HCT116 (cell line): ENCODE data around the gene NOD1. TPM values are rescaled to one million over a fixed set of nuclear protein-coding genes. Genes with fewer than 3 reads are reported as not detected.
A peak's percentile ranks its signal among the peaks of the same experiment; 100 is the strongest.

ENCODE experiments used
- ATAC-seq: fragments of 200-7000 bp; cut with Tn5 transposase; 2 replicates; pipeline ENCODE4 v1.9.1; 2020; ENCODE audit warnings: mild to moderate bottlenecking, moderate library complexity
- BruUV-seq: library from RNA; stranded (reverse); fragments of 400-500 nt; replicated peaks from 2 replicates; lab custom pipeline; 2021; lab: Mats Ljungman, UMichigan
- CTCF ChIA-PET: fragments of 300-600 bp; sonication (Branson Sonifier 250); formaldehyde crosslinking; loops from one replicate; lab custom pipeline; 2021; ENCODE audit warnings: antibody characterized with exemption; lab: Charles Lee
- POLR2A ChIA-PET: fragments of 300-600, 350-600 bp; sonication (Branson Sonifier 250); formaldehyde crosslinking; loops from one replicate; lab custom pipeline; 2021; ENCODE audit warnings: antibody characterized with exemption; lab: Charles Lee
- RAD21 ChIA-PET, 2 experiments: fragments of 300-600 bp; sonication (Branson Sonifier 250); formaldehyde crosslinking; loops; one replicate each; lab custom pipeline; 2023; ENCODE audit warnings: low total read pairs in 2 of 2; ENCODE audit not compliant: uncharacterized antibody in 2 of 2, unreplicated experiment in 2 of 2, low non-redundant PET in 1 of 2; lab: Charles Lee
- DNase-seq: peaks from one replicate; pipeline ENCODE4 v3.0.0-alpha.2; 2010; ENCODE audit warnings: low read depth, low spot score
- H2AFZ ChIP-seq: fragments of 200-600 bp; shearing (Covaris generic), sonication (generic); 2 replicates; pipeline ENCODE4 v1.6.1; 2017; ENCODE audit warnings: low read depth, mixed run types, mixed read lengths, antibody characterized with exemption, low read length; ENCODE audit not compliant: poor library complexity, severe bottlenecking
- H3K27ac ChIP-seq: 2 replicates; pipeline ENCODE4 v1.5.1; 2012; ENCODE audit warnings: low read depth, low read length
- H3K27me3 ChIP-seq: fragments of 200-600 bp; sonication (generic); 2 replicates; pipeline ENCODE4 v1.6.1; 2016; ENCODE audit warnings: mixed run types, low read length, mixed read lengths; ENCODE audit not compliant: insufficient read depth
- H3K36me3 ChIP-seq, 2 experiments: fragments of 200-500 bp in 1 of 2; fragments of 200-600 bp in 1 of 2; sonication (Bioruptor generic) in 1 of 2; sonication (generic) in 1 of 2; 2 replicates each; pipeline versions ENCODE4 v1.5.1 to v1.6.1; 2014 to 2016; ENCODE audit warnings: low read length in 2 of 2, inconsistent platforms in 1 of 2, mixed read lengths in 1 of 2, mixed run types in 1 of 2; ENCODE audit not compliant: insufficient read depth in 2 of 2, control insufficient read depth in 1 of 2
- H3K4me1 ChIP-seq, 2 experiments: fragments of 200-600 bp in 1 of 2; sonication (generic) in 1 of 2; 2 replicates each; pipeline versions ENCODE4 v1.5.1 to v1.6.1; 2012 to 2017; ENCODE audit warnings: low read length in 2 of 2, inconsistent platforms in 1 of 2, mild to moderate bottlenecking in 1 of 2, mixed read lengths in 1 of 2, mixed run types in 1 of 2, moderate library complexity in 1 of 2; ENCODE audit not compliant: insufficient read depth in 2 of 2, control insufficient read depth in 1 of 2
- H3K4me2 ChIP-seq: fragments of 200-600 bp; sonication (generic); 2 replicates; pipeline ENCODE4 v1.6.1; 2017; ENCODE audit warnings: mixed run types, low read length, mixed read lengths
- H3K4me3 ChIP-seq, 2 experiments: fragments of 200-600 bp in 1 of 2; sonication (generic) in 1 of 2; replicated peaks in 1 of 2; 2 replicates each; pipeline ENCODE4 v1.5.1; 2011 to 2016; ENCODE audit warnings: low read length in 2 of 2, control low read depth in 1 of 2, low read depth in 1 of 2, mild to moderate bottlenecking in 1 of 2, mixed read lengths in 1 of 2, mixed run types in 1 of 2
- H3K79me2 ChIP-seq: fragments of 200-600 bp; sonication (generic); 2 replicates; pipeline ENCODE4 v1.6.1; 2017; ENCODE audit warnings: mild to moderate bottlenecking, mixed run types, low read length, moderate library complexity, mixed read lengths; ENCODE audit not compliant: insufficient read depth
- H3K9ac ChIP-seq: fragments of 200-600 bp; sonication (generic); 2 replicates; pipeline ENCODE4 v1.6.1; 2016; ENCODE audit warnings: low read length, mixed read lengths
- H3K9me2 ChIP-seq: fragments of 200-600 bp; sonication (generic), shearing (Covaris generic); 2 replicates; pipeline ENCODE4 v1.6.1; 2017; ENCODE audit warnings: mixed run types, mild to moderate bottlenecking, moderate library complexity; ENCODE audit not compliant: insufficient read depth
- H3K9me3 ChIP-seq, 2 experiments: fragments of 200-500 bp in 1 of 2; fragments of 200-600 bp in 1 of 2; sonication (Bioruptor generic) in 1 of 2; sonication (generic) in 1 of 2; 2 replicates each; pipeline ENCODE4 v1.6.1; 2014 to 2017; ENCODE audit warnings: low read length in 2 of 2, mixed read lengths in 2 of 2, inconsistent platforms in 1 of 2, low read depth in 1 of 2, mild to moderate bottlenecking in 1 of 2, mixed run types in 1 of 2, moderate library complexity in 1 of 2; ENCODE audit not compliant: control insufficient read depth in 1 of 2, insufficient read depth in 1 of 2
- H4K20me1 ChIP-seq: fragments of 200-600 bp; sonication (generic), shearing (Covaris generic); 2 replicates; pipeline ENCODE4 v1.6.1; 2017; ENCODE audit warnings: mixed run types, mild to moderate bottlenecking, moderate library complexity; ENCODE audit not compliant: insufficient read depth
- JUND ChIP-seq: IDR thresholded peaks from 2 replicates; pipeline ENCODE4 v1.6.1; 2012
- MAX ChIP-seq: IDR thresholded peaks from 2 replicates; pipeline ENCODE4 v1.6.1; 2012
- POLR2AphosphoS5 ChIP-seq: IDR thresholded peaks from 2 replicates; pipeline ENCODE4 v1.6.1; 2011; ENCODE audit warnings: mild to moderate bottlenecking, low read depth, low read length, moderate library complexity
- RAD21 ChIP-seq: IDR thresholded peaks from 2 replicates; pipeline ENCODE4 v1.6.1; 2012; ENCODE audit warnings: low read depth, mild to moderate bottlenecking
- SRF ChIP-seq: IDR thresholded peaks from 2 replicates; pipeline ENCODE4 v1.6.1; 2012; ENCODE audit warnings: low read depth
- ZBTB33 ChIP-seq: IDR thresholded peaks from 2 replicates; pipeline ENCODE4 v1.6.1; 2011; ENCODE audit warnings: mild to moderate bottlenecking, low read length, moderate library complexity; ENCODE audit not compliant: insufficient replicate concordance; ENCODE audit errors: extremely low read depth
- ZFX ChIP-seq: fragments of 450-650 bp; IDR thresholded peaks from 2 replicates; pipeline ENCODE4 v1.6.1; 2017
- intact Hi-C: fragments of 100-400 bp; cut with micrococcal nuclease; formaldehyde crosslinking; loops from 2 replicates; pipeline ENCODE4 v1.10.0; 2022
- total RNA-seq: library from RNA; stranded (reverse); gene quantifications from one replicate; pipeline ENCODE4 v1.2.1, GENCODE V29; 2021; ENCODE audit not compliant: unreplicated experiment
- TF ChIP-seq, protein P1 (sequence below), 3 experiments: fragments of 200-600 bp in 1 of 3; sonication (generic) in 1 of 3; IDR thresholded peaks in 2 of 3; conservative IDR thresholded peaks in 1 of 3; 2 replicates each; pipeline ENCODE4 v1.5.1; 2012 to 2017; ENCODE audit warnings: low read depth in 2 of 3, low read length in 2 of 3, antibody characterized with exemption in 1 of 3, borderline replicate concordance in 1 of 3, control low read depth in 1 of 3, mild to moderate bottlenecking in 1 of 3, mixed read lengths in 1 of 3, mixed run types in 1 of 3, moderate library complexity in 1 of 3; ENCODE audit not compliant: insufficient read depth in 1 of 3

Gene NOD1
- total RNA-seq, 1 experiment from 2014 or later = 5.9 TPM

DNA sequence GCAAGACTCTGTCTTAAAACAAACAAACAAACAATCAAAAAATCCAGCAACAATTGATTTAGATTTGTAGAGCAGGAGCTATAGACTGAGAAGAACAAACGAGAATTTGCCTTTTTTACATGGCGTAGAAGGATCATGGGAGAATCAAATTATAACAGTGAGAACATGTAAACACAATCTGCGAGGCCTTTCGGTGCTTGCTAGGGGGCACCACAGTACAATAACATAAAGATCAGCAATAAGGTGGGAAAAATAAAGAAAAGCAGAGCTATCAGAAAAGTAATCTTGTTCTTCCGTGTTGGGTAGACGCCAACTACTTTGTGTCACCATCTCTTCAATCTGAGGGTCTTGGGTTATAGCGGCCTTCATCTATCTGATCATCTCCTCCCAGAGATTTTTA, 82.2 kb downstream of the NOD1 start:
- Histone ChIP-seq H3K27ac (no peak overlapping the region), H2AFZ (no peak overlapping the region), H3K9me3 (no peaks in the 10 kb centered on the region), H4K20me1 (no peaks in the 10 kb centered on the region), H3K4me1 (no peaks in the 10 kb centered on the region), H3K4me3 (no peak overlapping the region), H3K36me3 (no peaks in the 10 kb centered on the region), H3K27me3 (no peaks in the 10 kb centered on the region), H3K79me2 (no peaks in the 10 kb centered on the region), H3K9ac (no peak overlapping the region), H3K4me2 (no peak overlapping the region), H3K9me2 (no peaks in the 10 kb centered on the region)
- ChIA-PET RAD21 (no interaction called here), CTCF (interaction anchor here (0.7 to 1.1 kb wide), 2 partner anchors 121 to 168 kb away, joined by 3 read pairs; no protein-coding TSS in a partner anchor), POLR2A (no interaction called here)
- intact Hi-C loops = loop anchor here (5.0 kb wide), 1 partner anchor 224 kb away; no protein-coding TSS in a partner anchor
- BruUV-seq = no TSS peak
- ATAC-seq = peak; percentile 63
- TF ChIP-seq ZBTB33 (no peak), RAD21 (peak; percentile 36; the same call in 1 of the 2 replicates)
- TF ChIP-seq, protein P1, sequence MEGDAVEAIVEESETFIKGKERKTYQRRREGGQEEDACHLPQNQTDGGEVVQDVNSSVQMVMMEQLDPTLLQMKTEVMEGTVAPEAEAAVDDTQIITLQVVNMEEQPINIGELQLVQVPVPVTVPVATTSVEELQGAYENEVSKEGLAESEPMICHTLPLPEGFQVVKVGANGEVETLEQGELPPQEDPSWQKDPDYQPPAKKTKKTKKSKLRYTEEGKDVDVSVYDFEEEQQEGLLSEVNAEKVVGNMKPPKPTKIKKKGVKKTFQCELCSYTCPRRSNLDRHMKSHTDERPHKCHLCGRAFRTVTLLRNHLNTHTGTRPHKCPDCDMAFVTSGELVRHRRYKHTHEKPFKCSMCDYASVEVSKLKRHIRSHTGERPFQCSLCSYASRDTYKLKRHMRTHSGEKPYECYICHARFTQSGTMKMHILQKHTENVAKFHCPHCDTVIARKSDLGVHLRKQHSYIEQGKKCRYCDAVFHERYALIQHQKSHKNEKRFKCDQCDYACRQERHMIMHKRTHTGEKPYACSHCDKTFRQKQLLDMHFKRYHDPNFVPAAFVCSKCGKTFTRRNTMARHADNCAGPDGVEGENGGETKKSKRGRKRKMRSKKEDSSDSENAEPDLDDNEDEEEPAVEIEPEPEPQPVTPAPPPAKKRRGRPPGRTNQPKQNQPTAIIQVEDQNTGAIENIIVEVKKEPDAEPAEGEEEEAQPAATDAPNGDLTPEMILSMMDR (IDR thresholded peaks at IDR 0.05 in 2 of 3, conservative IDR thresholded peaks at IDR 0.05 in 1 of 3; ENCODE audit: borderline replicate concordance in 1 of 3, insufficient read depth in 1 of 3, low read depth in 2 of 3, low read length in 2 of 3) = peak; percentile 12 to 36 (median 24); a peak in 3 of 6 replicates
- no peak for DNase-seq

- Histone ChIP-seq H3K79me2 (no peaks in the 10 kb centered on the region), H3K4me1 (no peaks in the 10 kb centered on the region), H3K9me2 (no peaks in the 10 kb centered on the region), H3K27me3 (no peaks in the 10 kb centered on the region), H3K36me3 (no peaks in the 10 kb centered on the region), H3K9ac (no peak overlapping the region), H3K4me3 (no peak overlapping the region), H3K4me2 (no peak overlapping the region), H3K27ac (no peak overlapping the region), H2AFZ (no peak overlapping the region), H3K9me3 (no peaks in the 10 kb centered on the region), H4K20me1 (no peaks in the 10 kb centered on the region)
- no TSS peak for BruUV-seq
- ATAC-seq = no peak
- DNase-seq = no peak
- POLR2A ChIA-PET = no interaction called here
- CTCF ChIA-PET = no interaction called here
- RAD21 ChIA-PET = no interaction called here
- intact Hi-C loops = loop anchor here (5.0 kb wide), 1 partner anchor 223 kb away; no protein-coding TSS in a partner anchor
- TF ChIP-seq MAX (no peak), ZFX (no peak), SRF (no peak), ZBTB33 (no peak), JUND (no peak), POLR2AphosphoS5 (no peak)
- TF ChIP-seq, protein P1 (IDR thresholded peaks at IDR 0.05 in 2 of 3, conservative IDR thresholded peaks at IDR 0.05 in 1 of 3; ENCODE audit: borderline replicate concordance in 1 of 3, insufficient read depth in 1 of 3, low read depth in 2 of 3, low read length in 2 of 3) = no peak
Measured at GRCh38 chr7:30395676-30396075, 82.9 kb downstream of the NOD1 start.
